ENCODE results near the gene BTN2A1.

Gene BTN2A1

DNA sequence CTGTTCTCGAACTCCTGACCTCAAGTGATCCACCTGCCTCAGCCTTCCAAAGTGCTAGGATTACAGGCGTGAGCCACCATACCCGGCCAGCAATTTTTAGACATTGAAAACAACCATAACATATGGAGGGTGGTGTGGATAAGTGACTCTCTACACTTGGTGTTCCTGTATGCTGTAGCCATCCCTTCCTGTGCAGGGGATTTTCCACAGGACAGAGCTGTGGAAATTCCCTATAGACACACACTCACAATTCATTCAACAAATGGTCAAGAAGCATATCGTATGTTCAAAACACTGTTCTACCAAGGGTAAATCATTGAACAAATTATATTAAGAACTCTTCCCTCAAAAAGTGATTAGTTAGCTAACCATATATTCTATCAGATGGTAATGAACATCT lies 6.3 kb downstream of the BTN2A1 start:
- no peak overlapping the region for H3K9ac ChIP-seq (ENCODE audit: low read length in 5 of 5)
- peaks cover 3 to 27% (median 24%) of the 10 kb centered on the region in 5 donors for H3K4me1 ChIP-seq (ENCODE audit: control insufficient read depth in 5 of 5, insufficient read depth in 5 of 5, low read length in 5 of 5)
- no peaks in the 10 kb centered on the region for H3K27me3 ChIP-seq (ENCODE audit: control insufficient read depth in 5 of 5, insufficient read depth in 4 of 5, low read length in 5 of 5)
- no peak overlapping the region for H3K27ac ChIP-seq (ENCODE audit: low read depth, low read length)
- no peak overlapping the region for H3K4me3 ChIP-seq (ENCODE audit: low read depth in 1 of 5, low read length in 5 of 5)
- H3K36me3 ChIP-seq (ENCODE audit: control insufficient read depth in 5 of 5, insufficient read depth in 5 of 5, low read length in 5 of 5): peaks cover 23 to 94% (median 84%) of the 10 kb centered on the region in 5 donors
- H3K9me3 ChIP-seq (ENCODE audit: control insufficient read depth in 5 of 5, low read length in 5 of 5): no peaks in the 10 kb centered on the region

DNA sequence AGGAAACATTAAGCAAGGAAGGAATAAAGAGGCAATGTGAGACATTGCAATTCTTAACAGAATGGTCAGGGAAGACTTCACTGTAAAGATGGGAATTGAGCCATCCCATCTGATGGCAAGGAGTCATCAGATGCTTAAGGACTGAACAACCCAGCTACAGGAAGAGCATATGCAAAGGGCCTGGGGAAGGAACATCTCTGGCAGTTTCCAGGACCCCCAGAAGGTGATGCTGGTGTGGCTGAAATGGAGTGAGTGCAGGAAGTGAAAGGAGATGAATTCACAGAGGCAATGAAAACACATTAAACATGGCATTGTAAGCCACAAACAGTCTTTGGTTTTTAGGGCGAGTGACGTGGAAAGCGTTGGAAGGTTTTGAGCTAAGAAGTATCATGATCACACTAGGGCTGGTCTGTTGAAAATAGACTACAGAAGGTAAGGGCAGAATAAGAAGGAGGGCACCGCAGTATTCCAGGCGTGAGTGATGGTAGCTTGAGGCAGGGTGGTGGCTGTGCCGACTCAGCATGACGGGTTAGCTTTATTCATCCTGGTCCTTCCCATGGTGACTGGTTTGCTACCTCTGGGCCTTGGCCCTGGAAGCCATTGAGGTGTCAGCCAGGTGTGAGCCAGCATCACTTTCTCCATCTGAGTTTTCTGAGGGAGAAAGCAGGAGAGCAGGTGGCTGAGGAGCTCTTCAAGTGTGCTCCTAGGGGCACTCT lies 6.8 kb downstream of the BTN2A1 start:
- Histone ChIP-seq H3K9ac (ENCODE audit: low read length in 5 of 5) (no peak overlapping the region), H3K4me3 (ENCODE audit: low read depth in 1 of 5, low read length in 5 of 5) (no peak overlapping the region), H3K4me1 (ENCODE audit: control insufficient read depth in 5 of 5, insufficient read depth in 5 of 5, low read length in 5 of 5) (peaks cover 0 to 22% (median 18%) of the 10 kb centered on the region in 5 donors), H3K9me3 (ENCODE audit: control insufficient read depth in 5 of 5, low read length in 5 of 5) (no peaks in the 10 kb centered on the region), H3K27ac (ENCODE audit: low read depth, low read length) (no peak overlapping the region), H3K27me3 (ENCODE audit: control insufficient read depth in 5 of 5, insufficient read depth in 4 of 5, low read length in 5 of 5) (no peaks in the 10 kb centered on the region), H3K36me3 (ENCODE audit: control insufficient read depth in 5 of 5, insufficient read depth in 5 of 5, low read length in 5 of 5) (peaks cover 23 to 91% (median 84%) of the 10 kb centered on the region in 5 donors)

DNA sequence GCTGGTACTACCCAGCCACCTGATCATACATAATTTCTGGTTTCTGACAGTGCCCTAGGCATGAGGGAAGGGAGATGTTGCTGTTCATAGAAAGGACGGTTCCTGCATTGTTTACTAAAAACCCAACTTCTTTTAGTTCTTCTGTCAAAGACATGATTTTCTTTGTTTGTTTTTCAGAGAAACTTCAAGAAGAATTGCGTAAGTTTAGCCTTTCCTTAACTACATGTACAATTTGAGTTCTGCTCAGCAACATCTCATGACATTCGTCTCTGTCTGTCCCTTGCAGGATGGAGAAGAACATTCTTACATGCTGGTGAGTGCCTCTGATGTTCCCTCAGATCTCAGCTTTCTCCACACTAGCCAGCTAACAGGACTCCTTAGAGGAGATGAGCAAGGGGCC lies 8.0 kb downstream of the BTN2A1 start:
- H3K4me1 ChIP-seq (ENCODE audit: control insufficient read depth in 5 of 5, insufficient read depth in 5 of 5, low read length in 5 of 5): peaks cover 0 to 10% (median 7%) of the 10 kb centered on the region in 5 donors
- H3K4me3 ChIP-seq (ENCODE audit: low read depth in 1 of 5, low read length in 5 of 5): no peak overlapping the region
- peaks cover 23 to 79% (median 75%) of the 10 kb centered on the region in 5 donors for H3K36me3 ChIP-seq (ENCODE audit: control insufficient read depth in 5 of 5, insufficient read depth in 5 of 5, low read length in 5 of 5)
- H3K27me3 ChIP-seq (ENCODE audit: control insufficient read depth in 5 of 5, insufficient read depth in 4 of 5, low read length in 5 of 5): no peaks in the 10 kb centered on the region
- H3K9ac ChIP-seq (ENCODE audit: low read length in 5 of 5): no peak overlapping the region
- H3K27ac ChIP-seq (ENCODE audit: low read depth, low read length): no peak overlapping the region
- H3K9me3 ChIP-seq (ENCODE audit: control insufficient read depth in 5 of 5, low read length in 5 of 5): no peaks in the 10 kb centered on the region

DNA sequence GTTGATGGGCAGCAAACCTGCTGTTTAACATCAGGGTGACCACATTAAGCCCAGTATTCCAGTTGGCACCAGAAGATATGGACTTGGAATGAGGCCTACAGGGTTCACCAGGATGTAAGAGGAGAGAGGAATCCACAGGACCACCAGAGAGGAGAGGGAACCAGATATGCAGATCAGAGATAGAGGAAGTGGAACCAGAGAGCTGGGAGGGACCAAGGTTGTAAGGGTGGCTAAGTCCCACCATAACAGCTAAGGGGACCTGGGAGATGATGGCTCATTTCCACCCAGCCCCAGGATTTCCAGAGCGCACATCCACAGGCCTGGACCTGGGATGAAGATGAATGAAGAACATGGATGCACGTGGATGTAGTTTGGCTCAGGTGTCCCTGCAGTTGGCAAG lies 11.1 kb downstream of the BTN2A1 start:
- Histone ChIP-seq H3K27ac (ENCODE audit: low read depth, low read length) (no peak overlapping the region), H3K9ac (ENCODE audit: low read length in 5 of 5) (no peak overlapping the region), H3K27me3 (ENCODE audit: control insufficient read depth in 5 of 5, insufficient read depth in 4 of 5, low read length in 5 of 5) (no peaks in the 10 kb centered on the region), H3K4me3 (ENCODE audit: low read depth in 1 of 5, low read length in 5 of 5) (no peak overlapping the region), H3K36me3 (ENCODE audit: control insufficient read depth in 5 of 5, insufficient read depth in 5 of 5, low read length in 5 of 5) (peaks cover 18 to 54% (median 53%) of the 10 kb centered on the region in 5 donors), H3K4me1 (ENCODE audit: control insufficient read depth in 5 of 5, insufficient read depth in 5 of 5, low read length in 5 of 5) (peaks cover 0 to 7% (median 0%) of the 10 kb centered on the region in 5 donors), H3K9me3 (ENCODE audit: control insufficient read depth in 5 of 5, low read length in 5 of 5) (peaks cover 0 to 8% (median 4%) of the 10 kb centered on the region in 5 donors)

DNA sequence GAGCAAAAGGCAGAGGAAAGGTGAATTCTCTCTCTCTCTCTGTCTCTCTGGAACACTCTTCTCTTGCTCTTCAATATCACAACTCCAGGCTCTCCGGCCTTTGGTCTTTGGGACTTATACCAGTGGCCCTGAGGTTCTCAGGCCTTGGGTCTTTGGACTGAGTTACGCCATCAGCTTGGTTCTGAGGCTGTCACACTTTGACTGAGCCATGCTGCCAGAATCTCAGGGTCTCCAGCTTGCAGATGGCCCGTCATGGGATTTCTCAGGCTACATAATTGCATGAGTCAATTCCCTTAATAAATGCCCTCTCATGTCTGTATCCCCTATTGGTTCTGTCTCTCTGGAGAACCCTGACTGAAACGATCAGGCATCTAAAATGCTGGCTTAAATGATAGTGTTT lies 12.9 kb downstream of the BTN2A1 start:
- peaks cover 12 to 36% (median 35%) of the 10 kb centered on the region in 5 donors for H3K36me3 ChIP-seq (ENCODE audit: control insufficient read depth in 5 of 5, insufficient read depth in 5 of 5, low read length in 5 of 5)
- H3K9me3 ChIP-seq (ENCODE audit: control insufficient read depth in 5 of 5, low read length in 5 of 5): peaks cover 0 to 8% (median 4%) of the 10 kb centered on the region in 5 donors
- no peak overlapping the region for H3K4me3 ChIP-seq (ENCODE audit: low read depth in 1 of 5, low read length in 5 of 5)
- H3K27me3 ChIP-seq (ENCODE audit: control insufficient read depth in 5 of 5, insufficient read depth in 4 of 5, low read length in 5 of 5): no peaks in the 10 kb centered on the region
- no peak overlapping the region for H3K9ac ChIP-seq (ENCODE audit: low read length in 5 of 5)
- H3K27ac ChIP-seq (ENCODE audit: low read depth, low read length): no peak overlapping the region
- peaks cover 0 to 21% (median 11%) of the 10 kb centered on the region in 5 donors for H3K4me1 ChIP-seq (ENCODE audit: control insufficient read depth in 5 of 5, insufficient read depth in 5 of 5, low read length in 5 of 5)

DNA sequence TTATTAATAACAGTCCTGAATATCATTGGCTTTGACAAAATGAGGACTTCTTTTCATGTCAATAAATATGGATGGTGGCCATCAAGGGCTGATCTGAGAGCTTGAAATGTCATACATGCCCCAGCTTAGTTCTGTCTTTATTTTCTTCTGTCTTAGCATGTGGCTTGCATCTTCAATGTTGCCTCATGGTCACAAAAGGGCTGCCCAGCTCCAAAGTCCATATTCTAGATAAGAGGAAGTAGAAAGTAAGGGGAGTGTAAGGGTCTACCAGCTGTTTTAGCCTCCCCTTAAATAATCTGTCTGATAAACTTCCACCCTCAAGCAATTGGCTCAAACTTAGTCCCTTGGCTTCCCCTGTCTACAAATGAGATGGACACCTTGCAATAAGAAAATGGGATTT lies 14.2 kb downstream of the BTN2A1 start:
- H3K27me3 ChIP-seq (ENCODE audit: control insufficient read depth in 5 of 5, insufficient read depth in 4 of 5, low read length in 5 of 5): no peaks in the 10 kb centered on the region
- no peak overlapping the region for H3K27ac ChIP-seq (ENCODE audit: low read depth, low read length)
- no peak overlapping the region for H3K9ac ChIP-seq (ENCODE audit: low read length in 5 of 5)
- peaks cover 0 to 8% (median 4%) of the 10 kb centered on the region in 5 donors for H3K9me3 ChIP-seq (ENCODE audit: control insufficient read depth in 5 of 5, low read length in 5 of 5)
- peaks cover 2 to 22% (median 21%) of the 10 kb centered on the region in 5 donors for H3K36me3 ChIP-seq (ENCODE audit: control insufficient read depth in 5 of 5, insufficient read depth in 5 of 5, low read length in 5 of 5)
- H3K4me1 ChIP-seq (ENCODE audit: control insufficient read depth in 5 of 5, insufficient read depth in 5 of 5, low read length in 5 of 5): peaks cover 0 to 24% (median 11%) of the 10 kb centered on the region in 5 donors
- no peak overlapping the region for H3K4me3 ChIP-seq (ENCODE audit: low read depth in 1 of 5, low read length in 5 of 5)

DNA sequence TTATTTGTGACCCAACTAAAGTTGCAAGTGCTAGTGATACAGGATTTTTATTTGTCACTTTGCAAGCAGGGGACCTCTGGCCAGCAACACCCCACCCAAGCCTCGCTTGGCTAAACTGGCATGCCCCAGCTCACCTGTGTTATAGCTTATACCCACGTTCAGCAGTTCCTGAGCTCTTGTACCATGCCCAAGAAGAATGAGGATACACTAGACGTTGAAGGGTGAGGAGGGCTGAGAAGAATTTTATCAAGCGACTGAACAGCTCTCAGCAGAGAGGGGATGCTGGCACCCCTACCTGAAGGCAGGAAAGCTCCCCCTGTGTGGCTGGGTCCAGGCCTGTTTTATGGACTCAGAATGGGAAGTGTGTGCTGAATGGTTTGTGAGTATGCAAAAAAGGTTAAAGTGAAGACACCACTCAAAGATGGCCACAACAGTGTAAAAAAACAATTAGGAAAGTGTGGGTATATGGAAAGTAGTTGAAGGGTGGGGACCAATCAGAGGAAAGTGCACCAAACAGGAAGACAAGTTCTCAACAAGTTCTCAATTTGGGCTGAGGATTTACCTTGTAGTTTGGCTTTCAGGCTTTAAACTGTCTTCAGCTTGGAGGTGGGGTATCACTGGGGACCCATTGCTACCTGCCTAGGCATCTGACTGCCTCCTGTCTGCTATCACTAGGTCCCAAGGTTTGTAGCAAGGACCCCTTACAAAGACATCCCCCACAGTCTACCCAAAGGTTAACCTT lies 15.0 kb downstream of the BTN2A1 start:
- no peak overlapping the region for H3K9ac ChIP-seq (ENCODE audit: low read length in 5 of 5)
- H3K27me3 ChIP-seq (ENCODE audit: control insufficient read depth in 5 of 5, insufficient read depth in 4 of 5, low read length in 5 of 5): no peaks in the 10 kb centered on the region
- H3K36me3 ChIP-seq (ENCODE audit: control insufficient read depth in 5 of 5, insufficient read depth in 5 of 5, low read length in 5 of 5): peaks cover 0 to 15% (median 15%) of the 10 kb centered on the region in 5 donors
- H3K4me1 ChIP-seq (ENCODE audit: control insufficient read depth in 5 of 5, insufficient read depth in 5 of 5, low read length in 5 of 5): peaks cover 0 to 24% (median 13%) of the 10 kb centered on the region in 5 donors
- H3K4me3 ChIP-seq (ENCODE audit: low read depth in 1 of 5, low read length in 5 of 5): peak overlapping the region in 1 of 5 donors; percentile 79
- peaks cover 0 to 8% (median 4%) of the 10 kb centered on the region in 5 donors for H3K9me3 ChIP-seq (ENCODE audit: control insufficient read depth in 5 of 5, low read length in 5 of 5)
- H3K27ac ChIP-seq (ENCODE audit: low read depth, low read length): no peak overlapping the region

DNA sequence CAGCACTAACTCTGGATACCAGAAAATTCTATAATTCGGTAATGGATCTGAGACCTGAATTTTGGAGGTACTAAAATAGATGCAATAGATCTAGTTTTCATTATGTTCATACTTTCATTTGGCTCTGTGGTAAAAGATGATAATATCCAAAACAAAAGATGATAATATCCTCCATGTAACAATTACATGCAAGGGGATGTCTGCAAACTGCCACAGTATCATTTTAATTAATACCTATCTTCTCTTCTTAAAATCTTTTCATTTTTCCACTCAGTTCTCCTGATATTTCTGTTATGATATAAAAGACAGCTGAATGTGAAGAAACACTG lies 15.6 kb downstream of the BTN2A1 start:
- peaks cover 0 to 8% (median 8%) of the 10 kb centered on the region in 5 donors for H3K36me3 ChIP-seq (ENCODE audit: control insufficient read depth in 5 of 5, insufficient read depth in 5 of 5, low read length in 5 of 5)
- H3K9ac ChIP-seq (ENCODE audit: low read length in 5 of 5): peak overlapping the region in 4 of 5 donors; percentile 60 to 71 (median 63)
- H3K9me3 ChIP-seq (ENCODE audit: control insufficient read depth in 5 of 5, low read length in 5 of 5): peaks cover 0 to 8% (median 4%) of the 10 kb centered on the region in 5 donors
- H3K27ac ChIP-seq (ENCODE audit: low read depth, low read length): peak overlapping the region; percentile 82
- no peaks in the 10 kb centered on the region for H3K27me3 ChIP-seq (ENCODE audit: control insufficient read depth in 5 of 5, insufficient read depth in 4 of 5, low read length in 5 of 5)
- H3K4me3 ChIP-seq (ENCODE audit: low read depth in 1 of 5, low read length in 5 of 5): peak overlapping the region; percentile 64 to 84 (median 79)
- peaks cover 0 to 24% (median 14%) of the 10 kb centered on the region in 5 donors for H3K4me1 ChIP-seq (ENCODE audit: control insufficient read depth in 5 of 5, insufficient read depth in 5 of 5, low read length in 5 of 5)

DNA sequence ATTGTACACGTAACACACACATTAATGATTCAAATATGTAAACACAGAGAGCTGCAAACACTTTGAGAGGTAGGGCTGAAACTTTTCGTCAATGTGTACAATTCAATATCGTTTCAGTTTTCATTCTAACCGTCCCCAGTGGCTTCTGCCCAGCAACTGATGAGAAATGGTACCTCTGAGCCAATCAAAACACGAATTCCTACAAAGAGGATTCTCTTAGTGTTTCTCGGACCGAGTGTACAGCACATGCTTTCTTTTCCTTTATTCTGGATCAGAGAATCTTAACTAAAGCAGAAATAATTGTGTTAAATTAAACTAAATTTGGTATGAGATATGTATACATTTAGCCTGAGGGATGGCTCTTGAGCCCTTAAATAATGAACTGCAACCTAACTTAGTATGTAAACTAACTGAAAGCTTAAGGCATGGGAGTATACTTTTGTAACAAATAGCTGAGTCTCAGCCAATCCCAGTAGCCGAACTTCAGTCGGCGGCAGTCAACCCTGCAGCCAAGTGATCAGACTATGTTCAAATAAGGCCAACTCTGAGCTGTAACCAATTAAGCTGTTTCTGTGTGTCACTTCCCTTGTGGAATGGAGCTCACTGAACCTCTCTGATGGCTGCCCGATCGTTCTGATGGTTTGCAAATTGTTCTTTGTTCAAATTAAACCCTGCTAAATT lies 16.1 kb downstream of the BTN2A1 start:
- peak overlapping the region; percentile 64 to 84 (median 79) for H3K4me3 ChIP-seq (ENCODE audit: low read depth in 1 of 5, low read length in 5 of 5)
- H3K36me3 ChIP-seq (ENCODE audit: control insufficient read depth in 5 of 5, insufficient read depth in 5 of 5, low read length in 5 of 5): peaks cover 0 to 3% (median 3%) of the 10 kb centered on the region in 5 donors
- peaks cover 0 to 28% (median 14%) of the 10 kb centered on the region in 5 donors for H3K4me1 ChIP-seq (ENCODE audit: control insufficient read depth in 5 of 5, insufficient read depth in 5 of 5, low read length in 5 of 5)
- peaks cover 0 to 8% (median 4%) of the 10 kb centered on the region in 5 donors for H3K9me3 ChIP-seq (ENCODE audit: control insufficient read depth in 5 of 5, low read length in 5 of 5)
- H3K27ac ChIP-seq (ENCODE audit: low read depth, low read length): peak overlapping the region; percentile 82
- no peaks in the 10 kb centered on the region for H3K27me3 ChIP-seq (ENCODE audit: control insufficient read depth in 5 of 5, insufficient read depth in 4 of 5, low read length in 5 of 5)
- peak overlapping the region; percentile 60 to 73 (median 65) for H3K9ac ChIP-seq (ENCODE audit: low read length in 5 of 5)
